Stimulated activated memory B cell treated with anti-CD40 and anti-IgM and Interleukin-4, amounts not matched to agents 10 μg/mL and 1 μg/mL and 100 μg/mL, for 72 hours (primary cell): ENCODE results near the gene SULT4A1.

ENCODE experiments used
- ATAC-seq: fragments of 150-1000 bp; cut with Tn5 transposase; 2 replicates; pipeline ENCODE4 v1.10.0; 2021
- H3K27ac Mint-ChIP-seq: one replicate; pipeline ENCODE4 v1.8.0; 2022; ENCODE audit warnings: mild to moderate bottlenecking, mixed read lengths
- H3K27me3 Mint-ChIP-seq: one replicate; pipeline ENCODE4 v1.8.0; 2022; ENCODE audit warnings: mixed read lengths
- H3K36me3 Mint-ChIP-seq: one replicate; pipeline ENCODE4 v1.8.0; 2022; ENCODE audit warnings: mixed read lengths
- H3K4me1 Mint-ChIP-seq: one replicate; pipeline ENCODE4 v1.8.0; 2022; ENCODE audit warnings: mixed read lengths
- H3K4me3 Mint-ChIP-seq: one replicate; pipeline ENCODE4 v1.8.0; 2022; ENCODE audit warnings: mild to moderate bottlenecking, moderate library complexity, mixed read lengths
- H3K9me3 Mint-ChIP-seq: one replicate; pipeline ENCODE4 v1.8.0; 2022; ENCODE audit warnings: mixed read lengths

SULT4A1 gene

GRCh38 chr22:43824724-43825420 is 37.4 kb downstream of the SULT4A1 start:
- ATAC-seq, result no peak
- Mint-ChIP-seq H3K36me3 (no peaks in the 10 kb centered on the region), H3K27ac (no peak overlapping the region), H3K4me3 (no peak overlapping the region), H3K27me3 (peaks cover 55% of the 10 kb centered on the region), H3K9me3 (no peaks in the 10 kb centered on the region), H3K4me1 (no peaks in the 10 kb centered on the region)

- H3K27ac Mint-ChIP-seq, result no peak overlapping the region
- H3K27me3 Mint-ChIP-seq, result peaks cover 62% of the 10 kb centered on the region
- H3K36me3 Mint-ChIP-seq, result no peaks in the 10 kb centered on the region
- H3K9me3 Mint-ChIP-seq, result no peaks in the 10 kb centered on the region
- H3K4me3 Mint-ChIP-seq, result no peak overlapping the region
- H3K4me1 Mint-ChIP-seq, result no peaks in the 10 kb centered on the region
- no peak for ATAC-seq
Measured at GRCh38 chr22:43823911-43824665, 38.2 kb downstream of the SULT4A1 start.

GRCh38 chr22:43823353-43823908 is 38.9 kb downstream of the SULT4A1 start:
- Mint-ChIP-seq H3K9me3 (no peaks in the 10 kb centered on the region), H3K36me3 (no peaks in the 10 kb centered on the region), H3K27ac (no peak overlapping the region), H3K4me3 (no peak overlapping the region), H3K4me1 (no peaks in the 10 kb centered on the region), H3K27me3 (peaks cover 62% of the 10 kb centered on the region)
- no peak for ATAC-seq

GRCh38 chr22:43821606-43822425 is 40.5 kb downstream of the SULT4A1 start:
- H3K4me3 Mint-ChIP-seq, result no peak overlapping the region
- no peaks in the 10 kb centered on the region for H3K4me1 Mint-ChIP-seq
- no peaks in the 10 kb centered on the region for H3K36me3 Mint-ChIP-seq
- no peak overlapping the region for H3K27ac Mint-ChIP-seq
- no peak for ATAC-seq
- H3K9me3 Mint-ChIP-seq, result no peaks in the 10 kb centered on the region
- H3K27me3 Mint-ChIP-seq, result peaks cover 62% of the 10 kb centered on the region

- no peaks in the 10 kb centered on the region for H3K4me1 Mint-ChIP-seq
- H3K9me3 Mint-ChIP-seq, result no peaks in the 10 kb centered on the region
- H3K4me3 Mint-ChIP-seq, result no peak overlapping the region
- H3K27ac Mint-ChIP-seq, result no peak overlapping the region
- no peak for ATAC-seq
- H3K27me3 Mint-ChIP-seq, result peaks cover 53% of the 10 kb centered on the region
- no peaks in the 10 kb centered on the region for H3K36me3 Mint-ChIP-seq
Measured at GRCh38 chr22:43820651-43821305, 41.5 kb downstream of the SULT4A1 start.

- Mint-ChIP-seq H3K36me3 (peaks cover 3% of the 10 kb centered on the region), H3K4me1 (no peaks in the 10 kb centered on the region), H3K27ac (no peak overlapping the region), H3K9me3 (no peaks in the 10 kb centered on the region), H3K27me3 (peaks cover 51% of the 10 kb centered on the region), H3K4me3 (no peak overlapping the region)
- ATAC-seq, result no peak
Measured at GRCh38 chr22:43819931-43820640, 42.2 kb downstream of the SULT4A1 start.

GRCh38 chr22:43819421-43819921 is 42.8 kb downstream of the SULT4A1 start:
- Mint-ChIP-seq H3K4me3 (no peak overlapping the region), H3K9me3 (no peaks in the 10 kb centered on the region), H3K27me3 (peaks cover 45% of the 10 kb centered on the region), H3K36me3 (peaks cover 4% of the 10 kb centered on the region), H3K4me1 (no peaks in the 10 kb centered on the region), H3K27ac (no peak overlapping the region)
- ATAC-seq, result no peak

- H3K4me3 Mint-ChIP-seq, result no peak overlapping the region
- no peak overlapping the region for H3K27ac Mint-ChIP-seq
- no peaks in the 10 kb centered on the region for H3K4me1 Mint-ChIP-seq
- H3K27me3 Mint-ChIP-seq, result peaks cover 42% of the 10 kb centered on the region
- no peak for ATAC-seq
- H3K36me3 Mint-ChIP-seq, result peaks cover 4% of the 10 kb centered on the region
- no peaks in the 10 kb centered on the region for H3K9me3 Mint-ChIP-seq
Measured at GRCh38 chr22:43818981-43819380, 43.3 kb downstream of the SULT4A1 start.

GRCh38 chr22:43817402-43817801 is 44.9 kb downstream of the SULT4A1 start:
- no peak for ATAC-seq
- Mint-ChIP-seq H3K9me3 (no peaks in the 10 kb centered on the region), H3K4me3 (no peak overlapping the region), H3K27me3 (peaks cover 28% of the 10 kb centered on the region), H3K27ac (no peak overlapping the region), H3K4me1 (peaks cover 11% of the 10 kb centered on the region), H3K36me3 (peaks cover 4% of the 10 kb centered on the region)

GRCh38 chr22:43814264-43814663 is 48.0 kb downstream of the SULT4A1 start:
- no peak overlapping the region for H3K27ac Mint-ChIP-seq
- ATAC-seq, result no peak
- peaks cover 1% of the 10 kb centered on the region for H3K27me3 Mint-ChIP-seq
- no peak overlapping the region for H3K4me3 Mint-ChIP-seq
- H3K4me1 Mint-ChIP-seq, result peaks cover 21% of the 10 kb centered on the region
- peaks cover 4% of the 10 kb centered on the region for H3K36me3 Mint-ChIP-seq
- no peaks in the 10 kb centered on the region for H3K9me3 Mint-ChIP-seq

- H3K4me1 Mint-ChIP-seq, result peaks cover 21% of the 10 kb centered on the region
- H3K9me3 Mint-ChIP-seq, result no peaks in the 10 kb centered on the region
- no peaks in the 10 kb centered on the region for H3K27me3 Mint-ChIP-seq
- H3K36me3 Mint-ChIP-seq, result peaks cover 4% of the 10 kb centered on the region
- H3K27ac Mint-ChIP-seq, result peak overlapping the region; percentile 85
- H3K4me3 Mint-ChIP-seq, result peak overlapping the region; percentile 91
- no peak for ATAC-seq
Measured at GRCh38 chr22:43812890-43813289, 49.4 kb downstream of the SULT4A1 start.

GRCh38 chr22:43812149-43812842 is 50.0 kb downstream of the SULT4A1 start, which contains the start of gene EFCAB6:
Gene EFCAB6, minus strand, starts transcription at chr22:43812305. Its CDS starts 29,987 bp downstream, at chr22:43782318.
- H3K27me3 Mint-ChIP-seq, result no peaks in the 10 kb centered on the region
- peak within 1 kb of the TSS; percentile 85 for H3K27ac Mint-ChIP-seq
- ATAC-seq, result peak; percentile 95
- peaks cover 21% of the 10 kb centered on the region for H3K4me1 Mint-ChIP-seq
- no peaks in the 10 kb centered on the region for H3K9me3 Mint-ChIP-seq
- peak within 1 kb of the TSS; percentile 91 for H3K4me3 Mint-ChIP-seq
- H3K36me3 Mint-ChIP-seq, result peaks cover 4% of the 10 kb centered on the region

- H3K27ac Mint-ChIP-seq, result peak overlapping the region; percentile 85
- no peaks in the 10 kb centered on the region for H3K9me3 Mint-ChIP-seq
- H3K4me1 Mint-ChIP-seq, result peaks cover 21% of the 10 kb centered on the region
- H3K36me3 Mint-ChIP-seq, result peaks cover 4% of the 10 kb centered on the region
- no peaks in the 10 kb centered on the region for H3K27me3 Mint-ChIP-seq
- no peak for ATAC-seq
- peak overlapping the region; percentile 91 for H3K4me3 Mint-ChIP-seq
Measured at GRCh38 chr22:43811777-43812148, 50.5 kb downstream of the SULT4A1 start.
